Endothelial cell of umbilical vein (primary cell): Measurements from ENCODE around the gene IQCE. TPM values are rescaled to one million over a fixed set of nuclear protein-coding genes. Genes with fewer than 3 reads are reported as not detected.

Experiments
- BruUV-seq: library from RNA; stranded (reverse); fragments of 400-500 nt; replicated peaks from 2 replicates; lab custom pipeline; 2021; lab: Mats Ljungman, UMichigan
- CTCF ChIA-PET: fragments of 300-600, 350-600 bp; sonication (Branson Sonifier 250); formaldehyde crosslinking; loops from one replicate; lab custom pipeline; 2021; ENCODE audit warnings: antibody characterized with exemption, inconsistent platforms; lab: Charles Lee
- POLR2A ChIA-PET: fragments of 300-600, 350-600 bp; sonication (Branson Sonifier 250); formaldehyde crosslinking; loops from one replicate; lab custom pipeline; 2021; ENCODE audit warnings: antibody characterized with exemption, inconsistent platforms; lab: Charles Lee
- DNase-seq: peaks from one replicate; pipeline ENCODE4 v3.0.0-alpha.2; 2011; ENCODE audit warnings: low read depth, low spot score
- FAIRE-seq: peaks from 2 replicates; lab custom pipeline; 2011; peaks lifted over from hg19 to GRCh38; lab: Jason Lieb, UNC
- H2AFZ ChIP-seq: 2 replicates; pipeline ENCODE4 v1.6.0; 2012; ENCODE audit warnings: low read depth, low read length, control low read depth, inconsistent platforms
- H3K27ac ChIP-seq: 2 replicates; pipeline ENCODE4 v1.5.1; 2011; ENCODE audit warnings: low read depth, mild to moderate bottlenecking, control low read depth, low read length, moderate library complexity; ENCODE audit not compliant: insufficient read depth
- H3K27me3 ChIP-seq, 2 experiments: 2 replicates each; pipeline versions ENCODE4 v1.6.0 to v1.6.1; 2011; ENCODE audit warnings: low read length in 2 of 2, mixed read lengths in 1 of 2; ENCODE audit not compliant: control insufficient read depth in 2 of 2, insufficient read depth in 2 of 2
- H3K36me3 ChIP-seq, 2 experiments: 2 replicates in 1 of 2; 3 replicates in 1 of 2; pipeline ENCODE4 v1.5.1; 2011; ENCODE audit warnings: low read length in 2 of 2, mild to moderate bottlenecking in 1 of 2, moderate library complexity in 1 of 2; ENCODE audit not compliant: control insufficient read depth in 2 of 2, insufficient read depth in 2 of 2; ENCODE audit errors: extremely low read depth in 1 of 2
- H3K4me1 ChIP-seq: 3 replicates; pipeline ENCODE4 v1.5.1; 2011; ENCODE audit warnings: mild to moderate bottlenecking, low read length; ENCODE audit not compliant: control insufficient read depth, insufficient read depth; ENCODE audit errors: extremely low read depth
- H3K4me2 ChIP-seq: 2 replicates; pipeline ENCODE4 v1.6.1; 2011; ENCODE audit warnings: low read length, control low read depth, mixed read lengths; ENCODE audit not compliant: insufficient read depth
- H3K4me3 ChIP-seq, 3 experiments: fragments of 200-600 bp in 1 of 3; sonication (generic), shearing (Covaris generic) in 1 of 3; replicated peaks in 1 of 3; 2 replicates each; pipeline ENCODE4 v1.5.1; 2011 to 2016; ENCODE audit warnings: control low read depth in 3 of 3, low read length in 3 of 3, mild to moderate bottlenecking in 2 of 3, inconsistent platforms in 1 of 3, low read depth in 1 of 3, moderate library complexity in 1 of 3; ENCODE audit not compliant: insufficient read depth in 1 of 3
- H3K79me2 ChIP-seq: 2 replicates; pipeline ENCODE4 v1.6.0; 2012; ENCODE audit warnings: low read length, inconsistent platforms; ENCODE audit not compliant: control insufficient read depth, insufficient read depth
- H3K9ac ChIP-seq: replicated peaks from 2 replicates; pipeline ENCODE3; 2011; ENCODE audit warnings: low read length, control low read depth; ENCODE audit not compliant: insufficient read depth; ENCODE audit errors: extremely low read depth
- H3K9me1 ChIP-seq: replicated peaks from 3 replicates; pipeline ENCODE4 v1.6.0; 2011; ENCODE audit warnings: mild to moderate bottlenecking, low read length; ENCODE audit not compliant: control insufficient read depth, insufficient read depth; ENCODE audit errors: extremely low read depth
- H3K9me3 ChIP-seq: replicated peaks from 2 replicates; pipeline ENCODE4 v1.5.1; 2012; ENCODE audit warnings: low read length, inconsistent platforms; ENCODE audit not compliant: control insufficient read depth, insufficient read depth
- H4K20me1 ChIP-seq: replicated peaks from 2 replicates; pipeline ENCODE3; 2011; ENCODE audit warnings: mild to moderate bottlenecking, low read length; ENCODE audit not compliant: control insufficient read depth, insufficient read depth; ENCODE audit errors: extremely low read depth
- CTCF ChIP-seq, 2 donors: IDR thresholded peaks; 1 replicate in 1 of 2; 2 replicates in 1 of 2; pipeline ENCODE4 v1.5.1; 2011; ENCODE audit warnings: low read length in 2 of 2, mild to moderate bottlenecking in 2 of 2, moderate library complexity in 2 of 2, control low read depth in 1 of 2, inconsistent platforms in 1 of 2, low read depth in 1 of 2; ENCODE audit not compliant: insufficient read depth in 1 of 2; ENCODE audit errors: extremely low read depth in 1 of 2
- FOS ChIP-seq: IDR thresholded peaks from 2 replicates; pipeline ENCODE4 v1.6.1; 2011; ENCODE audit warnings: mild to moderate bottlenecking, low read length, moderate library complexity, borderline replicate concordance; ENCODE audit not compliant: insufficient read depth
- MYC ChIP-seq: IDR thresholded peaks from one replicate; pipeline ENCODE4 v1.6.1; 2011; ENCODE audit warnings: mild to moderate bottlenecking, low read depth, low read length
- POLR2A ChIP-seq: IDR thresholded peaks from 2 replicates; pipeline ENCODE4 v1.6.1; 2012; ENCODE audit warnings: low read depth, mild to moderate bottlenecking, control low read depth, low read length
- POLR2AphosphoS5 ChIP-seq: IDR thresholded peaks from 2 replicates; pipeline ENCODE4 v1.6.1; 2012; ENCODE audit warnings: low read depth, mild to moderate bottlenecking, control low read depth, low read length, moderate library complexity; ENCODE audit not compliant: insufficient read depth
- dilution Hi-C: fragments of 300-500 bp; cut with MboI; formaldehyde crosslinking; loops from one replicate; pipeline ENCODE4 v1.15.0; 2019; ENCODE audit warnings: low sequenced_read_pairs; ENCODE audit not compliant: extremely low pct_ligation_motif_present
- intact Hi-C: fragments of 100-400 bp; cut with micrococcal nuclease; formaldehyde crosslinking; loops from one replicate; pipeline ENCODE4 v1.10.0; 2022
- polyA plus RNA-seq, 4 experiments: library from polyadenylated mRNA; depleted of rRNA in 3 of 4; stranded (reverse) in 3 of 4; unstranded in 1 of 4; fragments of >200 nt; gene quantifications; 2 replicates each; pipeline versions ENCODE4 v1.2.1 to v1.2.3, GENCODE V29; 2011 to 2012; ENCODE audit warnings: missing spikeins in 1 of 4
- total RNA-seq: library from RNA; stranded (reverse); gene quantifications from 2 replicates; pipeline ENCODE4 v1.2.3, GENCODE V29; 2021

Gene IQCE
- total and polyA plus RNA-seq, 2 donors (not counting 3 experiments of a cell fraction or from before 2014, with no cell fraction given) = 4.9 to 14.5 TPM

GRCh38 chr7:2555121-2556052 is 3.4 kb upstream of the IQCE start, which contains the start of gene BRAT1:
BRAT1 (minus strand) TSS chr7:2555524; CDS start chr7:2554431, 1,093 bp downstream.
- H3K4me2 ChIP-seq = peak within 1 kb of the TSS; percentile 64
- FAIRE-seq (peak; percentile 88), DNase-seq (peak; percentile 93)
- no TSS peak for BruUV-seq
- peak within 1 kb of the TSS; percentile 89 for H2AFZ ChIP-seq
- no peaks in the 10 kb centered on the region for H3K36me3 ChIP-seq
- H3K79me2 ChIP-seq = peaks cover 18% of the 10 kb centered on the region
- H3K4me3 ChIP-seq = peak within 1 kb of the TSS; percentile 31 to 81 (median 46)
- H3K27me3 ChIP-seq = no peaks in the 10 kb centered on the region
- TF ChIP-seq MYC = no peak
- peak; percentile 20 to 69 for TF ChIP-seq CTCF (IDR thresholded peaks at IDR 0.05; ENCODE audit: extremely low read depth in 1 of 2, insufficient read depth in 1 of 2, low read depth in 1 of 2, low read length in 2 of 2)
- peak; percentile 45 for TF ChIP-seq POLR2AphosphoS5
- no peak for TF ChIP-seq FOS
- peak; percentile 55 for TF ChIP-seq POLR2A
- ChIA-PET POLR2A (interaction anchor here (0.7 kb wide), 1 partner anchor 10 kb away, joined by 6 read pairs; no protein-coding TSS in a partner anchor), CTCF (interaction anchor here (0.7 to 1.0 kb wide), 5 partner anchors 9 to 104 kb away, joined by 3 to 4 read pairs (median 3); no protein-coding TSS in a partner anchor)
- H3K9me1 ChIP-seq = no peaks in the 10 kb centered on the region
- dilution Hi-C loops = no loop called here
- peak within 1 kb of the TSS; percentile 94 for H3K27ac ChIP-seq
- intact Hi-C loops = loop anchor here (1.0 to 5.0 kb wide), 6 partner anchors 27 to 107 kb away; no protein-coding TSS in a partner anchor
- peak within 1 kb of the TSS; percentile 92 for H3K9ac ChIP-seq
- peaks cover 9% of the 10 kb centered on the region for H3K4me1 ChIP-seq
- H3K9me3 ChIP-seq = no peaks in the 10 kb centered on the region
- no peaks in the 10 kb centered on the region for H4K20me1 ChIP-seq
